Gastrocnemius medialis (tissue), 4 donors: Measurements from ENCODE around the gene INAFM2. TPM values are rescaled to one million over a fixed set of nuclear protein-coding genes. Genes with fewer than 3 reads are reported as not detected.

Source experiments
- ATAC-seq, 2 donors: fragments of 150-250 bp; one replicate each; pipeline ENCODE4 v1.9.1; 2016
- DNase-seq, 2 donors: peaks; one replicate each; pipeline ENCODE4 v3.0.0-alpha.2; 2019
- H3K27ac ChIP-seq, 4 donors: fragments of 200-600 bp; sonication (generic); 1 replicate in 1 of 4; 2 replicates in 3 of 4; pipeline ENCODE4 v1.5.1; 2016 to 2018; ENCODE audit warnings: mild to moderate bottlenecking in 2 of 4, moderate library complexity in 1 of 4
- H3K27me3 ChIP-seq, 3 donors: fragments of 200-600 bp; sonication (generic) in 2 of 3; 1 replicate in 1 of 3; 2 replicates in 2 of 3; pipeline versions ENCODE4 v1.5.1 to v1.6.0; 2016 to 2019; ENCODE audit warnings: mild to moderate bottlenecking in 1 of 3, moderate library complexity in 1 of 3
- H3K36me3 ChIP-seq, 2 donors: fragments of 200-600 bp; sonication (generic) in 1 of 2; one replicate each; pipeline ENCODE4 v1.5.1; 2017 to 2018
- H3K4me1 ChIP-seq, 2 donors: fragments of 200-600 bp; sonication (generic) in 1 of 2; one replicate each; pipeline ENCODE4 v1.5.1; 2016 to 2017; ENCODE audit warnings: mild to moderate bottlenecking in 2 of 2
- H3K4me3 ChIP-seq, 4 donors: fragments of 200-600 bp; sonication (generic) in 3 of 4; 1 replicate in 1 of 4; 2 replicates in 3 of 4; pipeline ENCODE4 v1.5.1; 2016 to 2019; ENCODE audit warnings: mild to moderate bottlenecking in 2 of 4
- H3K9me3 ChIP-seq, 3 donors: fragments of 200-600 bp; sonication (generic) in 2 of 3; 1 replicate in 1 of 3; 2 replicates in 2 of 3; pipeline ENCODE4 v1.5.1; 2016 to 2019
- POLR2A ChIP-seq, 2 donors: fragments of 450-650 bp; IDR thresholded peaks; one replicate each; pipeline ENCODE4 v1.6.1; 2017; ENCODE audit warnings: antibody characterized with exemption in 2 of 2, mild to moderate bottlenecking in 2 of 2, moderate library complexity in 2 of 2
- in situ Hi-C, 4 donors: fragments of 200-750 bp; cut with MboI; loops; one replicate each; pipeline versions ENCODE4 v1.15.0 to v1.8.0; 2017; ENCODE audit warnings: low sequenced_read_pairs in 4 of 4
- intact Hi-C: fragments of 100-400 bp; cut with DNase I; formaldehyde crosslinking; loops from one replicate; pipeline ENCODE4 v1.15.1; 2023; ENCODE audit warnings: low total_unique reads
- total RNA-seq, 4 donors: library from RNA; depleted of rRNA; stranded (reverse); fragments of >200 nt; gene quantifications; one replicate each; pipeline versions ENCODE4 v1.1.0 to v1.2.3, GENCODE V29; 2016
- TF ChIP-seq, protein P1 (sequence below), 5 experiments: fragments of 450-650 bp in 3 of 5; fragments of 200-600 bp in 2 of 5; sonication (generic) in 2 of 5; IDR thresholded peaks in 4 of 5; conservative IDR thresholded peaks in 1 of 5; 1 replicate in 4 of 5; 2 replicates in 1 of 5; pipeline ENCODE4 v1.5.1; 2016 to 2019; ENCODE audit warnings: antibody characterized with exemption in 5 of 5, mild to moderate bottlenecking in 3 of 5, moderate library complexity in 3 of 5

The INAFM2 gene
- total RNA-seq, 4 donors from 2014 or later: 17.2 to 28.1 (median 17.7) TPM

DNA sequence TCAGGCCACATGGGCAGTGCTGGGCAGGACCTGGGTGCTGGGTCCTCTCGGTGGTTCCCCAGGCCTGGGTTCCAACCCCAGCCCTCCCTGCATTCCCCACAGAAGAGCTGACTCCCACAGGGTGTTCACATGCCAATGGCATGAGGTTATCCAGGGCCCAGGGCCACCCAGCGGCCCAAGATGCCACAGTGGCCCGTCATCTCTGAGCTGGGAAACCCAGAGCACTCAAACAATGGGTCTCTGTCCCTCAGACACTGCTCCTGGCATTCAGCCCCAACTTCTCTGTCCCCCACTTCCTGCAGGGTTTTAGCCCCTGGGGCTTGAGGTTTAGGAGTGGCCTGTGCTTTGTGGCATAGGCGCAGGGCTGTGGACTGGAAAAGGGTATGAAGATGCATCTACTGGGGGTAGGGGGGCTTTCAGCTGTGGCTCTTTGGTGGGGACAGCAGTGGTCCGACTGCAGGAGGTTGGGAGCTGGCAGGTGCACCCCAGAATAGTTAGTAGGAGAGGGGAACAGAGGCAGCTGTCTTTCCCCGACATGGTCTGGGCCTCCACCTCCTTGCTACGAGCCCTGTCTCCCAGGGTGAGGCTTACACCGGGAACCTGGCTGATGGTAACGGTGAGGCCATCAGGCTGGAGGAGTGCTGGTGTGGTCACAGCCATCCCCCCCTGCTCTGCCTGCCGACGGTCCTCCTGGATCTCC, 15.6 kb downstream of the INAFM2 start:
- peak overlapping the region; percentile 98 to 100 (median 99) for H3K27ac ChIP-seq
- no peaks in the 10 kb centered on the region for H3K9me3 ChIP-seq
- ATAC-seq (peak; percentile 23 to 24), DNase-seq (peak in 1 of 2 donors; percentile 67)
- no peak for TF ChIP-seq POLR2A (IDR thresholded peaks at IDR 0.05)
- TF ChIP-seq, protein P1, sequence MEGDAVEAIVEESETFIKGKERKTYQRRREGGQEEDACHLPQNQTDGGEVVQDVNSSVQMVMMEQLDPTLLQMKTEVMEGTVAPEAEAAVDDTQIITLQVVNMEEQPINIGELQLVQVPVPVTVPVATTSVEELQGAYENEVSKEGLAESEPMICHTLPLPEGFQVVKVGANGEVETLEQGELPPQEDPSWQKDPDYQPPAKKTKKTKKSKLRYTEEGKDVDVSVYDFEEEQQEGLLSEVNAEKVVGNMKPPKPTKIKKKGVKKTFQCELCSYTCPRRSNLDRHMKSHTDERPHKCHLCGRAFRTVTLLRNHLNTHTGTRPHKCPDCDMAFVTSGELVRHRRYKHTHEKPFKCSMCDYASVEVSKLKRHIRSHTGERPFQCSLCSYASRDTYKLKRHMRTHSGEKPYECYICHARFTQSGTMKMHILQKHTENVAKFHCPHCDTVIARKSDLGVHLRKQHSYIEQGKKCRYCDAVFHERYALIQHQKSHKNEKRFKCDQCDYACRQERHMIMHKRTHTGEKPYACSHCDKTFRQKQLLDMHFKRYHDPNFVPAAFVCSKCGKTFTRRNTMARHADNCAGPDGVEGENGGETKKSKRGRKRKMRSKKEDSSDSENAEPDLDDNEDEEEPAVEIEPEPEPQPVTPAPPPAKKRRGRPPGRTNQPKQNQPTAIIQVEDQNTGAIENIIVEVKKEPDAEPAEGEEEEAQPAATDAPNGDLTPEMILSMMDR (IDR thresholded peaks at IDR 0.05 in 4 of 5, conservative IDR thresholded peaks at IDR 0.05 in 1 of 5): no peak
- H3K4me3 ChIP-seq: peak overlapping the region; percentile 54 to 70 (median 68)
- H3K36me3 ChIP-seq: peaks cover 0 to 18% of the 10 kb centered on the region in 2 donors
- H3K4me1 ChIP-seq: peaks cover 68 to 79% of the 10 kb centered on the region in 2 donors
- intact Hi-C loops: loop anchor here (1.0 kb wide), 1 partner anchor 16 kb away; the partner anchor contains the start of gene INAFM2
- H3K27me3 ChIP-seq: no peaks in the 10 kb centered on the region
- in situ Hi-C loops: no loop called here

DNA sequence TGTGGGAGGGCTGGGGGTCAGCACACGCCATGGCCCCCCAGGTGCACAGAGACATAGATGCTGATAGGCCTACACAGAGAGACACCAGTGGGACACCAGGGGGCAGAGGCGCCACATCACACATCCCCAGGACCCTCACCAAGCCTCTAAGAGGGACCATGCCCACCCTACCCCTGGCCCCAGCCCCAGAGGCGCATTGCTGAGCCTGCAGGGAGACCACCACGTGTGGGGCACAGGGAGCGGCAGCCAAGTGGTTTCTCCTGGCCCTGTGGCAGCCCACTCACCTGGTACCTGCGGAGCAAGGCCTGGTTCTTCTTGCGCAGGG, 16.1 kb downstream of the INAFM2 start:
- no peak for TF ChIP-seq POLR2A (IDR thresholded peaks at IDR 0.05)
- TF ChIP-seq, protein P1 (IDR thresholded peaks at IDR 0.05 in 4 of 5, conservative IDR thresholded peaks at IDR 0.05 in 1 of 5): peak in 2 of 5 experiments; percentile 21 to 33
- H3K4me1 ChIP-seq: peaks cover 63 to 74% of the 10 kb centered on the region in 2 donors
- ATAC-seq: no peak
- peak overlapping the region; percentile 98 to 100 (median 99) for H3K27ac ChIP-seq
- in situ Hi-C loops (no loop called here), intact Hi-C loops (loop anchor here (1.0 kb wide), 1 partner anchor 16 kb away; the partner anchor contains the start of gene INAFM2)
- peaks cover 0 to 18% of the 10 kb centered on the region in 2 donors for H3K36me3 ChIP-seq
- H3K9me3 ChIP-seq: no peaks in the 10 kb centered on the region
- peak overlapping the region; percentile 54 to 70 (median 68) for H3K4me3 ChIP-seq
- DNase-seq: no peak
- no peaks in the 10 kb centered on the region for H3K27me3 ChIP-seq

DNA sequence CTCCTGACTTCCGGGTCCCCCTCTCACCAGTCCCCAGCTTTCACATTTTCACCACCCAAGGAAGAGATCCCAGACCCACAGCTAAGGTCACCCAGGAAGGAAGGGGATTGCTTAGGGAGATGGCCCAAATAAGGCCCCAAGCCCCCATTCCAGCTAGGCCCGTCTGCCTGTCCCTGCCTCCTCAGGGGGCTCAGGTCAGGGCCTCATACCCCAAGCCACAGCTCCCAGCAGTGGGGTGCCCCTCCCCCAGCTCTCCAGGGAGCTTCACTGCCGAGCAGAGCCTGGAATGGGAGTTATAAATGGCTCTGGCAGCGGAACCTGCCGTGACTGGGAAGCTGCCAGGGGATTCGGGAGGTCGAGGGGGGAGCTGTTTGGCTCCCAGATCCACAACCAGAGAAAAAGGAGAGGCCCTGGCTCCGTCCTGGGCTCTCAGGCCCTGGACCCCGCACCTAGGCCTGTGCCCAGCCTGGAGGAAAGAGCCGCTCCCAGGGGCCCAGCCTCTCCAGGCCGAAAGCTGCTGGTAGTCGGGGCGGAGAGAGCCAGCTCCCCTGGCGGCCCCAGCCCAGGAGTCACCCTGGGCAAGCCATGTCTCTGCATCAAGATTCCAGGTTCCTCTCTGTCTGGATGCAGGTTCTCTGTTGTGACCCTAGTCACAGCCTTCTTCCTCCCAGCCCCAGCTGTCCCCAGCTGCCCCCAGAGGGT, 16.7 kb downstream of the INAFM2 start:
- in situ Hi-C loops: loop anchor here in 1 of 4 donors (10.0 kb wide), 1 partner anchor 85 kb away; no protein-coding TSS in a partner anchor
- Histone ChIP-seq H3K36me3 (peaks cover 0 to 18% of the 10 kb centered on the region in 2 donors), H3K9me3 (no peaks in the 10 kb centered on the region), H3K27me3 (no peaks in the 10 kb centered on the region), H3K4me1 (peaks cover 58 to 68% of the 10 kb centered on the region in 2 donors), H3K27ac (peak overlapping the region; percentile 98 to 100 (median 99)), H3K4me3 (peak overlapping the region; percentile 54 to 70 (median 68))
- peak; percentile 49 to 89 for DNase-seq
- peak; percentile 69 to 76 for ATAC-seq
- intact Hi-C loops: loop anchor here (1.0 to 5.0 kb wide), 2 partner anchors 28 to 42 kb away; partner anchors contain the start of gene KNSTRN
- TF ChIP-seq, protein P1 (IDR thresholded peaks at IDR 0.05 in 4 of 5, conservative IDR thresholded peaks at IDR 0.05 in 1 of 5): peak in 1 of 5 experiments; percentile 5
- no peak for TF ChIP-seq POLR2A (IDR thresholded peaks at IDR 0.05)

DNA sequence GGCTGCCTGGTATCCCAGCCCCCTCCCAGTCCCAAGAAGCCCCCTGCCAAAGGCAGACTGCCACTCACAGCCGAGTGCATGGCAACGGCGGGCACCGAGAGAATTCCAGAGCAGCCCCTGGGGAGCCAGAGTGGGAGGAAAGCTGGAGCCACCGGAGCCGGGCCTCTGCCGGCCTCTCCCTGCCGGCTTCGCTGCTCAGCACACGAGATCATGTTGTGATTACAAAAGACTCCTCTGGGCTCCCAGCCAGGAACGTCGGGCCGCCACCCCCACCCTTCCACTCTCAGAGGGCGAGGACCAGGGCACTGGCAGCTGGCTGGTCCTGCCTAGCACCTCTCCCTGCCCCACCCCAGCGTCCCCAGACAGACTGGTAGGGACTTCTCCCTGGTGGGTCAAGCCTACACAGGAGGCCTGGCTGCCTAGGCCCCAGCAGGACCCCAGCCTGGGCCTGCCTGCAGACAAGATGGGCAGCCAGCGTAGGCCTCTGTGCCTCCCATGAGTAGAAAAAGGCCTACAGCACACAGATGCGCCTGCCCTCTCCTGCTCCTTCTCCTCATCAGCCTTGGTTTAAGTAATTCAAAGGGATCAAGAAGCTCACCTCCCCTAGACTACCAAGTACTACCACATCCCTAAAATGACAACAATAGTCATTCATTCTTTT, 17.4 kb downstream of the INAFM2 start, which contains the start of gene CCDC9B:
Gene CCDC9B (minus strand): TSS at position 200 of the 661 bp plus-strand sequence. CDS start 120 bp downstream, at position 80.
- no peaks in the 10 kb centered on the region for H3K9me3 ChIP-seq
- peaks cover 53 to 61% of the 10 kb centered on the region in 2 donors for H3K4me1 ChIP-seq
- intact Hi-C loops: loop anchor here (1.0 to 5.0 kb wide), 2 partner anchors 27 to 41 kb away; partner anchors contain the start of gene KNSTRN
- no peaks in the 10 kb centered on the region for H3K27me3 ChIP-seq
- peak within 1 kb of the TSS; percentile 54 to 70 (median 68) for H3K4me3 ChIP-seq
- peak within 1 kb of the TSS; percentile 98 to 100 (median 99) for H3K27ac ChIP-seq
- DNase-seq (peak; percentile 91 to 97), ATAC-seq (peak; percentile 78 to 80)
- H3K36me3 ChIP-seq: peaks cover 0 to 12% of the 10 kb centered on the region in 2 donors
- TF ChIP-seq, protein P1 (IDR thresholded peaks at IDR 0.05 in 4 of 5, conservative IDR thresholded peaks at IDR 0.05 in 1 of 5): no peak
- peak; percentile 89 to 90 for TF ChIP-seq POLR2A (IDR thresholded peaks at IDR 0.05)
- in situ Hi-C loops: loop anchor here in 1 of 4 donors (10.0 kb wide), 1 partner anchor 84 kb away; no protein-coding TSS in a partner anchor
